Fibroblast of skin of left biceps (primary cell): ENCODE measurements around the gene MFAP4.

Experiments used
- DNase-seq, 2 experiments: peaks; one replicate each; pipeline ENCODE4 v3.0.0-alpha.2; 2013; ENCODE audit warnings: low read depth in 2 of 2

The MFAP4 gene

GRCh38 chr17:19385521-19385983 is 1.4 kb downstream of the MFAP4 start:
- no peak for DNase-seq

DNA sequence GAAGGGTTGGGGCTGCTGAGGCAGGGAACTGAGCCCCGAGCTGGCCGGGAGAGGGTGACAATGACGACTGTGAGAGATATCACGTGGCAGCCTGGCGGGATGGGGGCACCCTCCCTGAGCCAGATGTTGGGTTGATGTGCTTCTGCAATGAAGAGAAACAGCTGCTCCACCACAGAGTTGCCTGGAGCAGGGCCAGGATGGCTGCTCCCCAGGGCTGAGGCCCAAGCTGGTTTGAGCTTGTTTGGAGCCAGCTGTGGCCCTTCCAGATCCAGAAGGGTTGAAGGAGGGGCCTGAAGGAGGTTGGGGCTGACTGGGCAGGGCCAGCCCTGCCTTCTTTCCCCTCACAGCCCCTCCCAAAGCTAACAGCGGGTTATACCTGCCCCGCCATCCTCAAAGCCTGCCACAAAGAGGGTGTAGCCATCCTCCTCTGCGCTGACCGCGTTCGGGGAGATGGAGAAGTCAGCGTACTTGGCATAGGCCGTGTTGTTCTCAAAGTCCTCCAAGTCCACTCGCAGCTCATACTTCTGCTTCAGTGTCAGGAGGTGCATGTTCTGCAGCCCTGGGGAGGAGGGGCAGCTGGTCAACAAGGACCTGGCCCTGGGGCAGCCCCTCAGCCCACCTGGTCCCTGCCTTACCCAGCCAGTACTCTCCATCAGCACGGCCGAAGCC is 2.1 kb downstream of the MFAP4 start:
- peak; percentile 88 to 89 for DNase-seq

DNA sequence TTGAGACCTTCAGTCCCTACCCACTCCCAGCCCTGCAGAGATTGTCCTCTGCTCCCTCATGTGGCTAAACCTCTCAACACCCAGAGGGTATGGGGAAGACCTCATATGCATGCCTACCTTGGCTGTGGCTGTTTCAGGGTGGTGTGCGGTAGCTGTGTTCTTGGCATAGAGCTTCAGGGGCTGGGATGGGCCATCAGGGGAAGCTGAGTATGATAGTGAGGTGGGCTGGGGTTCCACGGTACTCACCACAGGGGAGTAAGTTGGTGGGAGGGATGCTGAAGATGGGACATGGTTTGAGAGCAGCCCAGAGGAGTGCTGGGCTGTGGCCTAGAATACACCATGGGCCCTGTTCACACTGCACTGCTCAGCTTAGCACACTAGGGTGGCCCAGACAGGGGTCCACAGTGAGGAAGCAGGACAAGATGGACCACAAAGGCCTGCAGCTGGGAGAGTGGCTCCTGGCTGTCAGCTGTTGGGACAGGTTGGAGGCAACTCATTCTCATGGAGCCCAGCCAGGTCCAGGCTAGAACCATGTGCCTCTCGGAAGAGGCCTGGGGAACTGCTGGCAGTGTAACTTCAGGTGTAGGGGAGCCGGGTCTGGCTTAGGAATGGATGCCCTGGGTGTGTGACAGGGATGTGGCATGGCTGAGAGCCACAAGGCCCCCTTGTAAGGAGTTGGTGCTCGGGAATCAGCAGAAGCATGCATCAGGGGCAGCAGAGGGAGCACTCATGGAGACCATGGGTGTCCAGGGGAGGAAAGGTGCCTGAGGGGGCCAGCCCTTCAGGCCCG is 3.1 kb downstream of the MFAP4 start:
- no peak for DNase-seq

DNA sequence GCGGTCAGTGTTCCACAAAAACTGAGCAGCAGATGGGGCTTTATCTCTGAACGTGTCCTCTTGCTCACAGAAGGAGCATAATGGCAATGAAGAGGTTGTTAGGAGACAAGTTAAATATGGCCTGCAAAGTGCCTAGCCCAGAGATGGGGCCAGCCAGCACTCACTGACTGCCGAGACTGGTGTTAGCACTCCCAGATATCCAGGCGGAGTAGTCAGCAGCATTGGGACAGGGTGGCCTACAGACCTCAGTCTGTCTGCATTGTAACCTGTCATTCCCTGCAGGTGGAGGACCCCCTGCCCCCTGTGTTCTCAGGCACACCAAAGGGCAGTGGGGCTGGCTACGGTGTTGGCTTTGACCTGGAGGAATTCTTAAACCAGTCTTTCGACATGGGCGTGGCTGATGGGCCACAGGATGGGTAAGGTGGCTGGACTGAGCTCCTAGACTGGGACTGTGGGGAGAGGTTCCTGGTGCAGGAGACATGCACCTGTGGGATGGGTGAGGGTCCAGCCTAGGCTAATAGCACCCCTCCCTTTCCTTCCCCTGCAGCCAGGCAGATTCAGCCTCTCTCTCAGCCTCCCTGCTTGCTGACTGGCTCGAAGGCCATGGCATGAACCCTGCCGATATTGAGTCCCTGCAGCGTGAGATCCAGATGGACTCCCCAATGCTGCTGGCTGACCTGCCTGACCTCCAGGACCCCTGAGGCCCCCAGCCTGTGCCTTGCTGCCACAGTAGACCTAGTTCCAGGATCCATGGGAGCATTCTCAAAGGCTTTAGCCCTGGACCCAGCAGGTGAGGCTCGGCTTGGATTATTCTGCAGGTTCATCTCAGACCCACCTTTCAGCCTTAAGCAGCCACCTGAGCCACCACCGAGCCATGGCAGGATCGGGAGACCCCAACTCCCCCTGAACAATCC is 4.2 kb downstream of the MFAP4 start:
- DNase-seq: no peak

GRCh38 chr17:19381741-19382444 is 5.1 kb downstream of the MFAP4 start:
- DNase-seq: no peak

DNA sequence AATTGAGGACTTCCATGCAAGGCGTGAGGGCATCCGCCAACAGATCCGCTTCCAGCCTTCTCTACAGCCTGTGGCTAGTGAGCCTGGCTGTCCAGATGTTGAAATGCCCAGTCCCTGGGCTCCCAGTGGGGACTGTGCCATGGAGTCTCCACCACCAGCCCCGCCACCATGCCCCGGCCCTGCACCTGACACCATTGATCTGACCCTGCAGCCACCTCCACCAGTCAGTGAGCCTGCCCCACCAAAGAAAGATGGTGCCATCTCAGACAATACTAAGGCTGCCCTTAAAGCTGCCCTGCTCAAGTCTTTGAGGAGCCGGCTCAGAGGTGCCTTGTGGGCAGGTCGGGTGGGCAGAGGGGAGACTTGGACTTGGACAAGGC is 5.6 kb downstream of the MFAP4 start:
- DNase-seq: no peak

DNA sequence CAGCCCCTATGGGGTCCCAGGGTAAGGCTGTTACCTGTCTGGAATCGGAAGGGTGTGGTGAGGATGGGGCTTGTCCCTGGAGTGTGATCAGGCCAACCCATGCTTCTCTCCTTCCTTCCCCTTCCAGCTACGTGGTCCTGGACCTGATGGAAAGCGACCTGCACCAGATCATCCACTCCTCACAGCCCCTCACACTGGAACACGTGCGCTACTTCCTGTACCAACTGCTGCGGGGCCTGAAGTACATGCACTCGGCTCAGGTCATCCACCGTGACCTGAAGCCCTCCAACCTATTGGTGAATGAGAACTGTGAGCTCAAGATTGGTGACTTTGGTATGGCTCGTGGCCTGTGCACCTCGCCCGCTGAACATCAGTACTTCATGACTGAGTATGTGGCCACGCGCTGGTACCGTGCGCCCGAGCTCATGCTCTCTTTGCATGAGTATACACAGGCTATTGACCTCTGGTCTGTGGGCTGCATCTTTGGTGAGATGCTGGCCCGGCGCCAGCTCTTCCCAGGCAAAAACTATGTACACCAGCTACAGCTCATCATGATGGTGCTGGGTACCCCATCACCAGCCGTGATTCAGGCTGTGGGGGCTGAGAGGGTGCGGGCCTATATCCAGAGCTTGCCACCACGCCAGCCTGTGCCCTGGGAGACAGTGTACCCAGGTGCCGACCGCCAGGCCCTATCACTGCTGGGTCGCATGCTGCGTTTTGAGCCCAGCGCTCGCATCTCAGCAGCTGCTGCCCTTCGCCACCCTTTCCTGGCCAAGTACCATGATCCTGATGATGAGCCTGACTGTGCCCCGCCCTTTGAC is 6.3 kb downstream of the MFAP4 start:
- no peak for DNase-seq

GRCh38 chr17:19379361-19380065 is 7.5 kb downstream of the MFAP4 start:
- no peak for DNase-seq

DNA sequence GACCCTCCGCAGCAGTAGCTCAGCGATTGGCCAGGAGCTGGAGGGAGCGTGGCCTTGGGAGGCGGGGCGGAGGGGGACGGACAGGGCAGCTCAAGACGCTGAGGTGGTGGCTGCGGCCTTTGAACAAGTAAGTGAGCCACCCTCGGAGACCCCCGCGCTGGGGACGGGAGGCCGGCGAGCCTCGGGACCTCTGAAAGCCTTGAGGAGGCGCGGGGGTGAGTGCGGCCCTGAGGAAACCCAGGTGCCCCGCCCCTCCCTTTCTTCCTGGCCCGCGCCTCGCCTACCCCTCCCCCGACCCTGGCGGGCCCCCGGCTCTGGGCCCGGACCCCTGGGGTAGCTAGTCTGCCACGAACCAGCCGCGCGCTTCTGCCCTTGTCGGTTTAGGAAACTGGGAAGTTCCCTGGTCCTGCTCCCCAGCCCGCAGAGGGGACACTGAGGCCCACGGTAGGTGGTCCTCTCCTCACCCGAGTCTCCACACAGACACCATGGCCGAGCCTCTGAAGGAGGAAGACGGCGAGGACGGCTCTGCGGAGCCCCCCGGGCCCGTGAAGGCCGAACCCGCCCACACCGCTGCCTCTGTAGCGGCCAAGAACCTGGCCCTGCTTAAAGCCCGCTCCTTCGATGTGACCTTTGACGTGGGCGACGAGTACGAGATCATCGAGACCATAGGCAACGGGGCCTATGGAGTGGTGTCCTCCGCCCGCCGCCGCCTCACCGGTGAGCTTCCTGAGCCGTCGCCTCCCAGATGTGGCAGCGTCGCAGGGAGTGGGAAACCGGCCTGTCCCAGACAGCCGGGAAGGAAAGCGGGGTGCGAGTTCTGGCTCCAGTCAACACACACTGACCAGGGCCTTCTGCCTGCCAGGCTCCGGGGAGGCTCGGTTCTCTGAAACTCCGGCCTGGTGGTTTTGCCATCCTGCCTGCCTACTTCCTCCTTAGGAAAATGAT is 8.3 kb downstream of the MFAP4 start, which contains the start of gene MAPK7:
Gene MAPK7, plus strand, starts transcription at position 83 of the 945 bp plus-strand sequence. Its CDS starts 403 bp downstream, at position 486.
- DNase-seq: no peak

DNA sequence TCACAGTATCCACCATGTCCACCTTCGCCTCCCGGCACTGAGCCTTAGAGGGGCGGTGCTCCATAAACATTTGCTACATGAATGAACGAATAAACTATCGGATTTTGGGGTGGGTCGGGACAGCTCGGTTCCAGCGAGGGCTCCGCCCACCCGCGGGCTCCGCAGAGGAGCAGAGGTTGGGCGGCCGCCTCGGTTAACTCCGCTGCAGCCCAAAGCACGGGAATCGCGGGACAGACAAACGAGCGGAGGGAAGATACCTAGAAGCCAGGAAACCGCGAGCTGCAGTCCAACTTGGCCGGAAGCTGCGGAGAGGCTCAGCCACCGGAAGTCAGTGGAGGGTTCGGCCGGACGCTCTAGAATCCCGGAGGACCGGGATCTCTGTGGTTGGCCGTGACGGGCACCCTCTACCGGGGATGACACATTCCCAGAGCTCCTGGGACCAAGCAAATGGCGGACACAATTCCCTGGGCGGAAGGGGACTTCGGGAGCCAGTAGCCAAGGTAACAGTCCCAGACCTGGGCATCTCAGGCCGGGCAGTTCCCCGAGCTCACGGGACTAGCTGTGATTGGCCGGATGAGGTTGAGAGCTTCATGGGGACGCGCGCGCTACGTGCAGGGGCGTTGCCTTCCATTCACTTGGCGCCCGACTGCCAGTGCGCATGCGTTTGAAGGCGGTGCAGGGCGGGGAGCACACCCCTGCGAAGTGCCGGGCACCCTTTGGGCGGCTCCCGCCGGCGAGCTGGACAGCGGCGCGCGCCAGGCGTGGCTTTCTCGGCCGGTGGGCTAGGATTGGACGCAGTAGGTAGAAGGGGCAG is 9.2 kb downstream of the MFAP4 start:
- DNase-seq: peak; percentile 97 to 98

- DNase-seq: no peak
Observed at GRCh38 chr17:19376811-19377210, 10.2 kb downstream of the MFAP4 start.

GRCh38 chr17:19375732-19376131 is 11.3 kb downstream of the MFAP4 start:
- DNase-seq: no peak

GRCh38 chr17:19374136-19374535 is 12.9 kb downstream of the MFAP4 start:
- no peak for DNase-seq

DNA sequence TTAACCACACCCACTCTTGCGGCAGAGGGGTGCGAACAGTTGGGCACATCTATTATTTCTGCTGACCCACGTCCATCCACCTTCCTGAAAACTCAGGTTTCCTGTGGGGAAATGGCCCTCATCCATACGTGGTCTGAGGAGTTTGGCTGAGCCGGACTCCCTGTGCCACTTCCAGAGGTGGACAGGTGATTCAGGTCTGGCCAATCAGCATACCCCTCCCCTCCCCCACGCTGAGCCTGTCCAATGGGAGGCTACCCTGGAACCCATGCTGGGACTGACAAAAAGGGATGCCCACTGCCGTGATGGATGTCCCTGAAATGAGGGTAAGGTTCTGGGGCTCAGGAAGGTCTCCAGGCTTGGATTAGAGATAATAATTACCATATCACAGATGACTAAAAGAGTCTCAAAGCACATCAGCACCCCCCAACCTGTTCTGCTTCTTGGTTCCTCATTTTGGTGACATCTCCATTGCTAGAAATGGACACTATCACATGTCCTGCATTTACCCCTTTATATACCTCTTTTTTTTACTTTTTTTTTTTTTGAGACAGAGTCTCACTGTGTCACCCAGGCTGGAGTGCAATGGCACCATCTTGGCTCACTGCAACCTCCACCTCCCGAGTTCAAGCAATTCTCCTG is 14.0 kb downstream of the MFAP4 start:
- DNase-seq: no peak

DNA sequence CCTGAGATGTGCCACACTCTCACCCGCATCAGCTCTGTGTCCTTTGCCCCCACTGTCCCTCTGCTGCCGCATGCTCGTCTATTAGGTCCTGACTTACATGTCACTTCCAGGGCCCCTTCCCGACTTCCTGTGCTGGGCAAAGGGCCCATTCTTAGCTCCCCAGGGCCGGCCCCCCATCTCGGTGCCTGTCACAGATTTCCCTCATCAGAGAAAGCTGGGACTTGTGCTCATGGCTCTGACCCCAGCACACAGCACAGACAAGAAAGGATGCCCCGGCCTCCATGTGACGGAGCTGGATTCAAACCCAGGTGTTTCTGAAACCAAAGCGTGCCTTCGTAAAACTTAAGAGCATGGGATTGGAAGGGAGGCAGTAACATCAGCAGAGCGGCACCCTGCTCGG is 14.6 kb downstream of the MFAP4 start:
- DNase-seq: no peak

- no peak for DNase-seq
Observed at GRCh38 chr17:19372011-19372370, 15.0 kb downstream of the MFAP4 start.

DNA sequence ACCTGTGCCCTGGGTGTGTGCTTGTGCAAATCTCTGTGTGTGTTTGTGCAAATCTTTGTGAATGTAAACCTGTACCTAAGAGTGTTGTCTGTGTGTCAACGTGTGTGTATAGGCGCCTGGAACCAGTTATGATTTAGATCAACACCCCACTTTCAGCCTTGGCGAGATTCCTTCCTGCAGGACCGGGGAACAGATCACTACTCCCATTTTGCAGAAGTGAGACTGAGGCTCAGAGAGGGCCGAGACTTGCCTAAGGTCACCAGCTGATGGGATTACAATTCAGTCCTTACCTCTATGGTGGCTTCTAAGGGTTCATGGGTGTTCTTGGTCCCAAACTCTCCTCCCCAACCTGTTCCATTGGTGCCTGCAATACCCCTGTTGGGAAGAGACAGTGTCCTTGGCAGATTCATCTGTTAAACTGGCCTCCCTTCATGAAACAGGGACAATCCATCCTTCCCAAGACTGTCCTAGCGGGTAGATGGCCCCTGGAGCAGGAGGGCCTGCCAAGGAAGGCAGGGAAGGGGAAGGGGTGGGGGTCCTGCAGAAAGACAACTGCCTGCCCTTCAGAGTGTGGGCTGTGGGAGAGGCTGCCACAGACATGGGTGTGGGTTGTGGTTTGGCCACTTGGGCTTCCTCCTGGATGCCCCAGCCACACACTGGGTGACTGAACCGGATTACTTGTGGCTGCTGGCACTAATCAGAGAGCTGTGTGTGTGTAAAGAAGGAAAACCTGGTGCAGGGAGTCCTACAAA is 15.6 kb downstream of the MFAP4 start:
- DNase-seq: no peak
